Measurements from ENCODE around the gene PDE11A. TPM values are rescaled to one million over a fixed set of nuclear protein-coding genes. Genes with fewer than 3 reads are reported as not detected.

Gene PDE11A
- total and polyA plus RNA-seq, 2 of the 8 experiments (the other 6 are each of a cell fraction or from before 2014, with no cell fraction given): 0.19 to 0.23 TPM

DNA sequence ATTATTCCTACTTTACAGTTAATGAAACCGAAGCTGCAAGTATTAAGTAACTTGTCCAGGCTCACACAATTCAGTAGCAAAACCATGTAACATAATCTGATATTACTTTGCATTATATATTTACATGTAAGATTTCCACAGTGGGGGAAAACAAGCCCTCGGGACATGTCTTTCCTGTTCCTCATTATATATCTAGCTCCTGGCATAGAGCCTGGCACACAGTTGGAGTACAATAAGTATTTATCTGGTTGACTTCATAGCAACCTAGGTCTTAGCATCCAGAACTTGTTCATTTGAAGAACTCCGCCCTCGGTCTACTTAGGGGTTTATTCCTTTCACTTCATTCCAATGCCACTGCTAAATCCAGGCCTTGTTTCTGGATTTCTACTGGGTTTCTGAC, 38.1 kb upstream of the PDE11A start:
- H3K79me1 ChIP-seq (ENCODE audit: low read depth, low read length): no peaks in the 10 kb centered on the region
- no peak overlapping the region for H3K4me3 ChIP-seq (ENCODE audit: extremely low read depth in 1 of 4, insufficient read depth in 2 of 4, low read depth in 3 of 4, low read length in 4 of 4)
- H2BK15ac ChIP-seq (ENCODE audit: low read length): no peak overlapping the region
- ChIA-PET CTCF (ENCODE audit: partially characterized antibody) (interaction anchor here (0.5 to 5.4 kb wide), 20 partner anchors 9 to 883 kb away, joined by 3 to 65 read pairs (median 6); no protein-coding TSS in a partner anchor), POLR2A (ENCODE audit: partially characterized antibody) (interaction anchor here (1.3 kb wide), 1 partner anchor 334 kb away, joined by 3 read pairs; no protein-coding TSS in a partner anchor)
- TF ChIP-seq PHF8 (conservative IDR thresholded peaks at IDR 0.05; ENCODE audit: low read depth, low read length) (no peak), RBBP5 (IDR thresholded peaks at IDR 0.05; ENCODE audit: borderline replicate concordance, low read depth, low read length) (no peak), BRCA1 (IDR thresholded peaks at IDR 0.05; ENCODE audit: low read depth, low read length) (no peak)
- no peak overlapping the region for H2AFZ ChIP-seq (ENCODE audit: low read length)
- no peak for DNase-seq (ENCODE audit: low read depth in 1 of 2, low spot score in 2 of 2)
- peaks cover 0 to 3% of the 10 kb centered on the region in 2 experiments; a peak in 1 of 4 replicates for H3K79me2 ChIP-seq (ENCODE audit: control insufficient read depth in 1 of 2, insufficient read depth in 2 of 2, low read length in 2 of 2)
- no peak overlapping the region for H2BK20ac ChIP-seq (ENCODE audit: low read length)
- H4K8ac ChIP-seq (ENCODE audit: extremely low read depth, insufficient read depth, low read length): no peak overlapping the region
- H2BK120ac ChIP-seq (replicated peaks; ENCODE audit: low read depth, low read length): no peak overlapping the region
- H3K4me1 ChIP-seq (replicated peaks in 1 of 4; ENCODE audit: control insufficient read depth in 3 of 4, insufficient read depth in 4 of 4, low read length in 3 of 4): peaks cover 0 to 4% (median 0%) of the 10 kb centered on the region in 4 experiments; a peak in 1 of 7 replicates
- H3K9ac ChIP-seq (replicated peaks in 1 of 4; ENCODE audit: extremely low read depth in 1 of 4, low read depth in 3 of 4, low read length in 3 of 4): no peak overlapping the region
- peaks cover 8% of the 10 kb centered on the region; the same call in 1 of the 2 replicates for H3K23me2 ChIP-seq (ENCODE audit: low read depth, low read length)
- no peak overlapping the region for H3K14ac ChIP-seq (ENCODE audit: insufficient read length)
- no peak overlapping the region for H2BK5ac ChIP-seq (ENCODE audit: low read depth, low read length)
- H3K9me3 ChIP-seq (ENCODE audit: insufficient read depth in 2 of 2, low read depth in 1 of 2, low read length in 1 of 2): no peaks in the 10 kb centered on the region
- H3K4ac ChIP-seq (replicated peaks; ENCODE audit: insufficient read length, low read depth, low read length): no peak overlapping the region
- H2BK12ac ChIP-seq (ENCODE audit: low read depth, low read length): no peak overlapping the region
- no peak overlapping the region for H3K27ac ChIP-seq (ENCODE audit: low read depth, low read length)
- no peak overlapping the region for H3K23ac ChIP-seq (ENCODE audit: insufficient read length)
- H4K5ac ChIP-seq (ENCODE audit: insufficient read length, low read depth, low read length): no peak overlapping the region
- 85% methylated on average over 4 of the region's 4 CpGs; no CpG with 5 or more reads in 1 of the 2 experiments for WGBS, 2 experiments (ENCODE audit: extremely low coverage in 1 of 2, insufficient coverage in 1 of 2, insufficient read length in 1 of 2, insufficient replicate concordance in 2 of 2, low coverage in 1 of 2, low lambda C conversion rate in 2 of 2, missing lambda C conversion rate in 1 of 2)
- H4K91ac ChIP-seq (replicated peaks; ENCODE audit: insufficient read length, low read length): no peak overlapping the region
- no peak for FAIRE-seq
- no peaks in the 10 kb centered on the region for H3K36me3 ChIP-seq (ENCODE audit: control insufficient read depth in 2 of 4, insufficient read depth in 4 of 4, low read length in 3 of 4)
- no peaks in the 10 kb centered on the region for H3K27me3 ChIP-seq (replicated peaks in 1 of 4; ENCODE audit: control insufficient read depth in 3 of 4, extremely low read depth in 1 of 4, insufficient read depth in 3 of 4, low read length in 3 of 4)
- H3K56ac ChIP-seq (replicated peaks; ENCODE audit: insufficient read length, low read depth, low read length): no peak overlapping the region
- no peak overlapping the region for H3K4me2 ChIP-seq (ENCODE audit: insufficient read depth in 1 of 2, low read depth in 2 of 2, low read length in 2 of 2)
- no peaks in the 10 kb centered on the region for H4K20me1 ChIP-seq (replicated peaks in 1 of 2; ENCODE audit: control insufficient read depth in 1 of 2, insufficient read depth in 2 of 2, low read length in 2 of 2)
- no peak overlapping the region for H3K18ac ChIP-seq (ENCODE audit: extremely low read depth, low read length)
- no peak overlapping the region for H2AK5ac ChIP-seq (ENCODE audit: low read depth, low read length)

Measured in H1 (cell line).